Gastroesophageal sphincter (tissue), 3 donors: ENCODE measurements around the gene ABCC9.

Experiments
- POLR2AphosphoS5 ChIP-seq: sonication (generic); formaldehyde crosslinking; IDR thresholded peaks from one replicate; pipeline ENCODE4 v1.6.1; 2017; ENCODE audit warnings: antibody characterized with exemption
- TF ChIP-seq, protein P1 (sequence below), 4 experiments: fragments of 200-600 bp in 2 of 4; fragments of 450-650 bp in 2 of 4; sonication (generic) in 1 of 4; IDR thresholded peaks; one replicate each; pipeline ENCODE4 v1.5.1; 2017 to 2019; ENCODE audit warnings: antibody characterized with exemption in 4 of 4, mild to moderate bottlenecking in 2 of 4, moderate library complexity in 2 of 4

DNA sequence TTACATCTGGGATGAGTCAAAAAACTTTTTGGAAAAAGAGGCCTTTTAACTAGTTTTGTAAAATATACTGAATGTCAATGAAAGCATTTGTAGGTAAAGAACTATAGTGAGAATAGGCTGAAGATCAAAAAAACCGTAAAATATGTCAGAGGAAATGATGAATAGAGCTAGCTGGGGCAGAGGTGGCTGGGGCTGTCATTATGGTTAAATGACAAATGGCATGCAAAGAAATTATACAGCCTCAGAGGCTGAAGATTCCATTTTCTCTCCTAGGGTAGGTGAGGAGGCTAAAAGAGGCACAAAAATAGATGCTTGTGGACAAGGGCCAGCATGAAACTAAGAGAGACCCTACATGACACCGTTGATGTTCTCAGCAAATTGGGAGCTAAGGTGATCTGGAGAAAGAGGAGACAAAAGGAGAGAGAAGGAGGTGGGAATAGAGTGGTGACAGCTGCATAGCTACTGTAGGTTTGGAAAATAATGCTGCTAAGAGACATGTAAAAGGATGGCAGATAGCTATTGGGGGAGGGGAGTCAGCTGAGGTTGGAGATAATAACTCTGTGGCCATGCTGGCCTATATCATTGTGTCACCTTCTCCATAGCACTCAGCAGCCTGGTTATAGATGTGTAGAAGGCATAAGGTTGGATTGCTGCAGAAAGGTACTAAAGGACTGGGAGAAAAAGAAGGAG is 63.8 kb downstream of the ABCC9 start:
- TF ChIP-seq, protein P1, sequence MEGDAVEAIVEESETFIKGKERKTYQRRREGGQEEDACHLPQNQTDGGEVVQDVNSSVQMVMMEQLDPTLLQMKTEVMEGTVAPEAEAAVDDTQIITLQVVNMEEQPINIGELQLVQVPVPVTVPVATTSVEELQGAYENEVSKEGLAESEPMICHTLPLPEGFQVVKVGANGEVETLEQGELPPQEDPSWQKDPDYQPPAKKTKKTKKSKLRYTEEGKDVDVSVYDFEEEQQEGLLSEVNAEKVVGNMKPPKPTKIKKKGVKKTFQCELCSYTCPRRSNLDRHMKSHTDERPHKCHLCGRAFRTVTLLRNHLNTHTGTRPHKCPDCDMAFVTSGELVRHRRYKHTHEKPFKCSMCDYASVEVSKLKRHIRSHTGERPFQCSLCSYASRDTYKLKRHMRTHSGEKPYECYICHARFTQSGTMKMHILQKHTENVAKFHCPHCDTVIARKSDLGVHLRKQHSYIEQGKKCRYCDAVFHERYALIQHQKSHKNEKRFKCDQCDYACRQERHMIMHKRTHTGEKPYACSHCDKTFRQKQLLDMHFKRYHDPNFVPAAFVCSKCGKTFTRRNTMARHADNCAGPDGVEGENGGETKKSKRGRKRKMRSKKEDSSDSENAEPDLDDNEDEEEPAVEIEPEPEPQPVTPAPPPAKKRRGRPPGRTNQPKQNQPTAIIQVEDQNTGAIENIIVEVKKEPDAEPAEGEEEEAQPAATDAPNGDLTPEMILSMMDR (IDR thresholded peaks at IDR 0.05), result no peak
- no peak for TF ChIP-seq POLR2AphosphoS5
